Measurements from ENCODE around the gene ZNF605. TPM values are rescaled to one million over a fixed set of nuclear protein-coding genes. Genes with fewer than 3 reads are reported as not detected.
"Not testable (repeated sequence)": the region's sequence is repeated elsewhere in the genome, so short reads cannot be mapped to it uniquely, and the experiment has no call there.

The ZNF605 gene
- total RNA-seq, 1 donor = 18.3 TPM

GRCh38 chr12:132948146-132949066, 7.7 kb downstream of the ZNF605 start:
- DNase-seq (ENCODE audit: low read depth) = no peak
- no peak overlapping the region for H3K4me3 ChIP-seq (ENCODE audit: low read depth, low read length)
- no peak for TF ChIP-seq CTCF (IDR thresholded peaks at IDR 0.05; ENCODE audit: insufficient read depth, low read length)

DNA sequence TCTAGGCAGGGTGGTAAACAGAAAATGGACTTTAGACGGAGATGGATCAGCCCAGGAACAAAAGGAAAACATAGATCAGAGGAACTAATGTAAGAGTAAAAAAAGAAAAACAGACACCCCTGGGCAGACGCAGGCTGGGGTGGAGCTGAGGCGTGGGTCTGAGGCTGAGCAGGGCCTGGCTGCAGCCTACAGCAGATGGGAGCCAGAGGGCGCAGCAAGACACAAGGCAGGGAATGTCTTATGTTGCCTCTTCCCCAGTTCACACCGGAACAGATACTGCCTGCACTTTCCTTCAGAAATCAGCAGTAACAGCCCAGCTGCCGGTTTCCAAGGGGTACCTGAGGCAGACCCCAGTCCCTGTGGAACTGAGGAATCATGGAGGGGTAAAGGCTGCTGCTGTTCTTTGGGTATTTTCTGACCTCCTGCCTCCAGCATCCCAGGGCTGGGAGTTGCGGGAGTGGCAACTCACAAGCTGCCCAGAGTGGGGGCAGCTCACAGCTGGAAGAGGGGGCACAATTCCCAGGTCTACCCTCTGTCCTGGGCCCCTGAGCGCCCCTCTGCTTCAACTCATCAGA, 9.8 kb downstream of the ZNF605 start:
- DNase-seq (ENCODE audit: low read depth) = no peak
- H3K4me3 ChIP-seq (ENCODE audit: low read depth, low read length) = no peak overlapping the region
- no peak for TF ChIP-seq CTCF (IDR thresholded peaks at IDR 0.05; ENCODE audit: insufficient read depth, low read length)

DNA sequence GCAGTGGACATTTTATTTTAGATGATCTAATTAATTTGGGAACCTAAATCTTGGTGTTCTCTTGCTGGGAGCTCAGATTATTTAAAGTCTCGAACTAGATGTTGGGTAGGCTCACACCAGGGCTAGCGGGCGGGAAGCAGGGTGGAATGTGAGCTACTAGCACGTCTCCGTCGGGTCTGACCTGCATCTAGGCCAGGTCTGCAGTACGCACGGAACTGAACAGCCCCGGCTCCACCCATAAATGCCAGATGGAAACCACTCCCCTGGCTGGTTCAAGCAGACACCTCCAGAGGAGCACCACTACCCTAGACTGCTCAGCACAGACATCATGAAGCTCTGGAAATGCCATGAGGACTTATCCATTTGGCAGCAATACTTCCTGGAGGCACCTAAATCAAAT, 10.3 kb downstream of the ZNF605 start:
- no peak overlapping the region for H3K4me3 ChIP-seq (ENCODE audit: low read depth, low read length)
- no peak for TF ChIP-seq CTCF (IDR thresholded peaks at IDR 0.05; ENCODE audit: insufficient read depth, low read length)
- no peak for DNase-seq (ENCODE audit: low read depth)

DNA sequence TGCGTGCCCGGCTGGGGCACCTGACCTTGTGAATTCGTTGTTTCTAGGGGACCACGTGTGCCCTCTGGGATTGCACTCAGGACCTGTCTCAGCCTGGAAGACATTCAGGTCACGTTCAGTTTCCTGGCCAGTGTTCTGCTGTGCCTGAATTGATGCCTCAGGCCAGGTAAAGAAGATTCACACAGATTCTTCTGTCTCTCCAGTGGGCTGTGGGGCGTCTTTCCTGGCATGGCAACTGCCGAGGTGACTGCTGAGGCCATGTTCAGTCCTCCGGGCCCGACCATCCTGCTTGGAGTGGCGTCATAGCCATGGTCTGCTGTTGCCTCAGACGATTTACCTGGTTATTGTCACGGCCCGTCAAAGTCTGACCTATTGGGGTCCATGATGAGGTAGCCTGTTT, 13.5 kb downstream of the ZNF605 start:
- TF ChIP-seq CTCF (IDR thresholded peaks at IDR 0.05; ENCODE audit: insufficient read depth, low read length) = no peak
- DNase-seq (ENCODE audit: low read depth) = no peak
- no peak overlapping the region for H3K4me3 ChIP-seq (ENCODE audit: low read depth, low read length)

GRCh38 chr12:132941336-132941954, 14.7 kb downstream of the ZNF605 start:
- no peak overlapping the region for H3K4me3 ChIP-seq (ENCODE audit: low read depth, low read length)
- no peak for TF ChIP-seq CTCF (IDR thresholded peaks at IDR 0.05; ENCODE audit: insufficient read depth, low read length)
- DNase-seq (ENCODE audit: low read depth) = no peak

- DNase-seq (ENCODE audit: low read depth) = no peak
- TF ChIP-seq CTCF (IDR thresholded peaks at IDR 0.05; ENCODE audit: insufficient read depth, low read length) = no peak
- H3K4me3 ChIP-seq (ENCODE audit: low read depth, low read length) = no peak overlapping the region
These were observed 15.9 kb downstream of the ZNF605 start for GRCh38 chr12:132940071-132940719.

GRCh38 chr12:132938807-132939206, 17.3 kb downstream of the ZNF605 start:
- DNase-seq (ENCODE audit: low read depth) = not testable (repeated sequence)

More at GRCh38 chr12:132938807-132939206, 17.3 kb downstream of the ZNF605 start:
- not testable (repeated sequence) for H3K4me3 ChIP-seq (ENCODE audit: low read depth, low read length)

All from fibroblast of the aortic adventitia (primary cell).